ENCODE measurements around the gene AASS.

DNA sequence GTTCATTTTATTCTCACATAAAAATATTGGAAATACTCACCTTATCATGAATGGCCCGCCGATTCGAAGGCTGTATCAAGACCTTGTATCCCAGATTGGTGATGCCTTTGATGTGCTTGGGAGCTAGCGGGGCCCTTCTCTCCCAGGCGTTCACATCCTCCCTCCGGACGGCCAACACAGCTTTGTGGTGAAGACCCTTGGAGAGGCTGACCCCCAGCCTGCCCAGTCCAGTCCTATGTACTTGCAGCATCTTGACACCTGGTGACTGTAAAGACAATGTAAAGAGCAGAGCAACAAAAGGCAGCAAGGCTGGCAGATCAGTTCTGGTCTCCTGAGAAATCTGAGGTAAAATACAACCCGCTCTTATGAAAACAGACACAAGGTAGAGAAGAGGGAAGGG lies 10.6 kb downstream of the AASS start:
- TF ChIP-seq CTCF (IDR thresholded peaks at IDR 0.05) (no peak), EZH2 (IDR thresholded peaks at IDR 0.05) (no peak), EZH2phosphoT487 (IDR thresholded peaks at IDR 0.05) (no peak)
